PC-3 (cell line): ENCODE data around the gene TAX1BP3. TPM values are rescaled to one million over a fixed set of nuclear protein-coding genes. Genes with fewer than 3 reads are reported as not detected.

ENCODE experiments used
- ATAC-seq: fragments of 200-7000 bp; cut with Tn5 transposase; 2 replicates; pipeline ENCODE4 v1.9.1; 2020; ENCODE audit warnings: mild to moderate bottlenecking, moderate library complexity
- BruUV-seq: library from RNA; stranded (reverse); fragments of 400-500 nt; replicated peaks from 2 replicates; lab custom pipeline; 2021; lab: Mats Ljungman, UMichigan
- CTCF ChIA-PET: fragments of 300-600 bp; sonication (Branson Sonifier 250); formaldehyde crosslinking; loops from one replicate; lab custom pipeline; 2022; ENCODE audit warnings: antibody characterized with exemption; lab: Charles Lee
- POLR2A ChIA-PET: fragments of 300-600 bp; sonication (Branson Sonifier 250); formaldehyde crosslinking; loops from one replicate; lab custom pipeline; 2022; ENCODE audit warnings: antibody characterized with exemption; ENCODE audit not compliant: unreplicated experiment; lab: Charles Lee
- DNase-seq: peaks from one replicate; pipeline ENCODE4 v3.0.0-alpha.2; 2015
- H2AFZ ChIP-seq: fragments of 300-600 bp; sonication (generic); 2 replicates; pipeline ENCODE4 v1.6.0; 2016; ENCODE audit warnings: antibody characterized with exemption, low read length
- H3F3A ChIP-seq: fragments of 300-600 bp; sonication (generic); one replicate; pipeline ENCODE4 v1.6.0; 2017; ENCODE audit warnings: antibody characterized with exemption, low read length, control low read depth, mild to moderate bottlenecking; ENCODE audit not compliant: unreplicated experiment
- H3K27ac ChIP-seq: fragments of 300-600 bp; sonication (generic); 2 replicates; pipeline ENCODE4 v1.5.1; 2016; ENCODE audit warnings: mild to moderate bottlenecking, low read length
- H3K27me3 ChIP-seq: fragments of 300-600 bp; sonication (generic); 2 replicates; pipeline ENCODE4 v1.6.1; 2016; ENCODE audit warnings: low read length, mixed read lengths
- H3K36me3 ChIP-seq: fragments of 300-600 bp; sonication (generic); 2 replicates; pipeline ENCODE4 v1.6.1; 2016; ENCODE audit warnings: low read depth, mixed run types, low read length, mixed read lengths
- H3K4me1 ChIP-seq: fragments of 300-600 bp; sonication (generic); 2 replicates; pipeline ENCODE4 v1.5.1; 2016; ENCODE audit warnings: low read length; ENCODE audit not compliant: insufficient read depth
- H3K4me2 ChIP-seq: fragments of 300-600 bp; sonication (generic); 2 replicates; pipeline ENCODE4 v1.6.0; 2016; ENCODE audit warnings: low read length
- H3K4me3 ChIP-seq: fragments of 300-600 bp; sonication (generic); 2 replicates; pipeline ENCODE4 v1.5.1; 2016; ENCODE audit warnings: mild to moderate bottlenecking, low read length, mixed read lengths
- H3K79me2 ChIP-seq: fragments of 300-600 bp; sonication (generic); 2 replicates; pipeline ENCODE4 v1.6.1; 2017; ENCODE audit warnings: low read length, mixed read lengths
- H3K9ac ChIP-seq: fragments of 300-600 bp; sonication (generic); 2 replicates; pipeline ENCODE4 v1.6.0; 2016; ENCODE audit warnings: mild to moderate bottlenecking, low read length
- H3K9me2 ChIP-seq: fragments of 300-600 bp; sonication (generic); replicated peaks from 2 replicates; pipeline ENCODE4 v1.6.1; 2016; ENCODE audit warnings: mixed run types, low read length, mixed read lengths
- H3K9me3 ChIP-seq: fragments of 300-600 bp; sonication (generic); 2 replicates; pipeline ENCODE4 v1.6.1; 2016; ENCODE audit warnings: low read length, mixed read lengths
- H4K20me1 ChIP-seq: fragments of 300-600 bp; sonication (generic); 2 replicates; pipeline ENCODE4 v1.6.1; 2016; ENCODE audit warnings: low read length, mixed read lengths
- EZH2 ChIP-seq: fragments of 300-600 bp; sonication (generic); IDR thresholded peaks from one replicate; pipeline ENCODE4 v1.6.1; 2017; ENCODE audit warnings: antibody characterized with exemption, mild to moderate bottlenecking, low read length; ENCODE audit not compliant: unreplicated experiment
- EZH2phosphoT487 ChIP-seq: fragments of 300-600 bp; sonication (generic); IDR thresholded peaks from 2 replicates; pipeline ENCODE4 v1.6.1; 2018; ENCODE audit warnings: mild to moderate bottlenecking, antibody characterized with exemption, low read length, borderline replicate concordance
- intact Hi-C: fragments of 100-400 bp; cut with micrococcal nuclease; formaldehyde crosslinking; loops from 2 replicates; pipeline ENCODE4 v1.9.0; 2023
- total RNA-seq: library from RNA; depleted of rRNA; stranded (reverse); fragments of >200 nt; gene quantifications from 2 replicates; pipeline ENCODE4 v1.2.3, GENCODE V29; 2014
- TF ChIP-seq, protein P1 (sequence below): fragments of 300-600 bp; sonication (generic); conservative IDR thresholded peaks from 2 replicates; pipeline ENCODE4 v1.5.1; 2017; ENCODE audit warnings: antibody characterized with exemption, low read depth, mild to moderate bottlenecking, low read length

The TAX1BP3 gene
- total RNA-seq, 1 experiment from 2014 or later = 87.7 TPM

DNA sequence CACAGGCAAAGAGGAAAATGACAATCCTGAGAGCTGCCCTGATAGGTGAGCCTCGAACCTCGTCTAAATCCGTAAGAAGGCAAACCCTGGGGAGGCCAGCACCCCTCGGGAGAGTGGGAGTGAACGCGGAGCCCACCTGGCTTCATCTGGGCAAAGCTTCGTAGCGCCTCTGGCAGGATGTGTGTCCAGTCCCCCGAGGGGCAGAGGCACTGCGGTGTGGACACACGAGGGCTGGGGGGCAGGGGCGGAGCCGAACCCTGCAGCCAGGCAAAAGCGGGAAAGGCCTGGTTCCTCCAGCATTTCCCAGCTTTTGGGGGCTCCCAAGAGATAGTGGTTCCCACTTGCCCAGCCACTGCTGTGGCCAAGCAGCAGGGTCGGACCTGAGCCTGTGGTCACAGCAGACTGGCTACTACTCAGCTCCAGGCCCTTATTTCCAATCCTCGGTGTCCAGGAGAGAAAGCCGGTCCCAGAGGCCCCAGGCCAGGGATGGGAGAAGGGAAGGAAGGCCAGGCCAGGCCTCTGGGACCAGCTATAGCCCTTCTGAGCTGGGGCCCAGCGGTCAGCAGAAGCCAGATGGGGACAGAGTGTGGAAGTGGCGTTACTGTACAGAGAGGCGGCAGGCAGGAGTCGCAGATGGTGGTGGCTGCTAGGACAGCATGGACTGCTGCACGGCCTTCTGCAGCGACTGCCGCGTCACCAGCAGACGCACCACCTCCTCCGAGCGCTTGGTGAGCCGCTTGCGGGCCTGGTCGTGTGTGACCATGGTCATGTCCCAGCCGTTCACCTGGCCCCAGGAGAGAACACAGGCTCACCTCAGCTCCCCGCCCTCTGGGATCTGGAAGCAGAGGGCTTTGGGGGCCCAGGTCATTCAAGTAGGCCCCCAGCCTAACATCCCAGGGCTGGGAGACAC lies 5.0 kb downstream of the TAX1BP3 start:
- POLR2A ChIA-PET = interaction anchor here (0.6 kb wide), 3 partner anchors 9 to 836 kb away, joined by 3 to 9 read pairs (median 4); no protein-coding TSS in a partner anchor
- Histone ChIP-seq H3K9me2 (no peaks in the 10 kb centered on the region), H3K27me3 (no peaks in the 10 kb centered on the region), H2AFZ (no peak overlapping the region), H3K79me2 (peaks cover 24% of the 10 kb centered on the region), H3K9me3 (no peaks in the 10 kb centered on the region), H3K9ac (no peak overlapping the region), H3K4me1 (peaks cover 19% of the 10 kb centered on the region), H4K20me1 (peaks cover 13% of the 10 kb centered on the region; the same call in 1 of the 2 replicates), H3K36me3 (no peaks in the 10 kb centered on the region), H3K4me2 (no peak overlapping the region), H3K4me3 (no peak overlapping the region), H3F3A (no peaks in the 10 kb centered on the region), H3K27ac (no peak overlapping the region)
- ATAC-seq = no peak
- no peak for DNase-seq
- no TSS peak for BruUV-seq
- TF ChIP-seq, protein P1, sequence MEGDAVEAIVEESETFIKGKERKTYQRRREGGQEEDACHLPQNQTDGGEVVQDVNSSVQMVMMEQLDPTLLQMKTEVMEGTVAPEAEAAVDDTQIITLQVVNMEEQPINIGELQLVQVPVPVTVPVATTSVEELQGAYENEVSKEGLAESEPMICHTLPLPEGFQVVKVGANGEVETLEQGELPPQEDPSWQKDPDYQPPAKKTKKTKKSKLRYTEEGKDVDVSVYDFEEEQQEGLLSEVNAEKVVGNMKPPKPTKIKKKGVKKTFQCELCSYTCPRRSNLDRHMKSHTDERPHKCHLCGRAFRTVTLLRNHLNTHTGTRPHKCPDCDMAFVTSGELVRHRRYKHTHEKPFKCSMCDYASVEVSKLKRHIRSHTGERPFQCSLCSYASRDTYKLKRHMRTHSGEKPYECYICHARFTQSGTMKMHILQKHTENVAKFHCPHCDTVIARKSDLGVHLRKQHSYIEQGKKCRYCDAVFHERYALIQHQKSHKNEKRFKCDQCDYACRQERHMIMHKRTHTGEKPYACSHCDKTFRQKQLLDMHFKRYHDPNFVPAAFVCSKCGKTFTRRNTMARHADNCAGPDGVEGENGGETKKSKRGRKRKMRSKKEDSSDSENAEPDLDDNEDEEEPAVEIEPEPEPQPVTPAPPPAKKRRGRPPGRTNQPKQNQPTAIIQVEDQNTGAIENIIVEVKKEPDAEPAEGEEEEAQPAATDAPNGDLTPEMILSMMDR = no peak
- TF ChIP-seq EZH2 (no peak), EZH2phosphoT487 (no peak)
- CTCF ChIA-PET = no interaction called here
- intact Hi-C loops = no loop called here

DNA sequence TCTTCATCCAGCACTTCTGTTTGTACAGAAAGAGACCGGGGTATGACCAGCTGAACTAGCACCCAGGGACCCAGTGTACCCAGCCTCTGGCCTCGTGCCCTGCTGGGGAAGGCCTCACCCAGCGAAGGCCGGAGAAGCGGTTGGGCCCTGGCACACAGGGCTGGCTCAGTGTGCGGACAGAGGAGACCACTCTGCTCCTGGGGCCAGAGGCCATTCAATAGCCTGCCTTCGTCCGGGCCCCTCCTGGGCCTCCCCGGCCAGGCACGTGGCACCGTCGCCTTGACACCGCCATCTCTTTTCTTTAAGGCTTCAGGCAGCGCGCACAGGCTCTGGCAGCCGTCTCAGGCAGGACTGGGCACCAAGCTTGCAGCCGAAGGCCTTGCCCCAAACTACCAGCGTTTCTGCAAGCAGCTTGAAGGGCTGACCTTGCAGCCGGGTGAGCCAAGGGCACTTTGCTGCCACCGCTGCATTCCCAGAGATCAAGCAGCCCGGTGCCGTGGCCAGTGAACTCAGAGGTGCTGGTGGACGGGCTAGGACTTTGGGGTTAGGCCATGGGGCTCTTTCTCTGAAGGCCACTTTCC lies 8.0 kb downstream of the TAX1BP3 start:
- no peaks in the 10 kb centered on the region for H3K79me2 ChIP-seq
- POLR2A ChIA-PET = interaction anchor here (0.7 kb wide), 1 partner anchor 7 kb away, joined by 3 read pairs; no protein-coding TSS in a partner anchor
- H3K9me2 ChIP-seq = no peaks in the 10 kb centered on the region
- H3K4me1 ChIP-seq = peaks cover 9% of the 10 kb centered on the region
- no peaks in the 10 kb centered on the region for H3F3A ChIP-seq
- H3K27ac ChIP-seq = no peak overlapping the region
- H3K27me3 ChIP-seq = no peaks in the 10 kb centered on the region
- no peaks in the 10 kb centered on the region for H3K36me3 ChIP-seq
- DNase-seq (no peak), ATAC-seq (0 out of 2 replicates have a peak, but pooled peaks have one; percentile 16)
- CTCF ChIA-PET = no interaction called here
- no peaks in the 10 kb centered on the region for H4K20me1 ChIP-seq
- no peaks in the 10 kb centered on the region for H3K9me3 ChIP-seq
- no peak overlapping the region for H3K4me3 ChIP-seq
- no peak for TF ChIP-seq EZH2phosphoT487
- TF ChIP-seq EZH2 = no peak
- TF ChIP-seq, protein P1 = no peak
- H3K9ac ChIP-seq = no peak overlapping the region
- no peak overlapping the region for H2AFZ ChIP-seq
- BruUV-seq = no TSS peak
- intact Hi-C loops = no loop called here
- H3K4me2 ChIP-seq = no peak overlapping the region
